GM12878 (cell line): ENCODE results near the gene MXRA8. TPM values are rescaled to one million over a fixed set of nuclear protein-coding genes. Genes with fewer than 3 reads are reported as not detected.

Source experiments
- ATAC-seq: fragments of 200-7000 bp; cut with Tn5 transposase; 3 replicates; pipeline ENCODE4 v1.9.1; 2020; ENCODE audit warnings: mild to moderate bottlenecking, moderate library complexity
- BruUV-seq: library from RNA; stranded (reverse); fragments of 400-500 nt; replicated peaks from 2 replicates; lab custom pipeline; 2021; lab: Mats Ljungman, UMichigan
- CTCF ChIA-PET: fragments of 300-600 bp; sonication (Branson Sonifier 250); formaldehyde crosslinking; extraction: SDS; loops from one replicate; lab custom pipeline; 2021; ENCODE audit warnings: inconsistent platforms; lab: Yijun Ruan, JAX
- POLR2A ChIA-PET: fragments of 350-600 bp; formaldehyde crosslinking; extraction: SDS; loops from one replicate; lab custom pipeline; 2021; ENCODE audit warnings: inconsistent platforms; lab: Charles Lee
- RAD21 ChIA-PET: fragments of 300-600 bp; sonication (Branson Sonifier 250); formaldehyde crosslinking; loops from one replicate; lab custom pipeline; 2023; ENCODE audit warnings: antibody characterized with exemption; ENCODE audit not compliant: unreplicated experiment; lab: Charles Lee
- SMC1A ChIA-PET: fragments of 300-600 bp; sonication (Branson Sonifier 250); formaldehyde crosslinking; loops from one replicate; lab custom pipeline; 2023; ENCODE audit not compliant: unreplicated experiment, uncharacterized antibody; lab: Charles Lee
- DNase-seq: peaks from one replicate; pipeline ENCODE4 v3.0.0-alpha.2; 2011; ENCODE audit warnings: low read depth, low spot score
- FAIRE-seq: peaks from 3 replicates; lab custom pipeline; 2011; peaks lifted over from hg19 to GRCh38; lab: Jason Lieb, UNC
- H2AFZ ChIP-seq: 2 replicates; pipeline ENCODE4 v1.6.0; 2011; ENCODE audit warnings: low read depth, low read length, control low read depth; ENCODE audit not compliant: control insufficient read depth
- H3K27ac ChIP-seq: 2 replicates; pipeline ENCODE4 v1.5.1; 2011; ENCODE audit warnings: control low read depth; ENCODE audit not compliant: control insufficient read depth, insufficient read depth
- H3K27me3 ChIP-seq, 2 experiments: replicated peaks in 1 of 2; 2 replicates each; pipeline versions ENCODE4 v1.6.0 to v1.6.1; 2011; ENCODE audit warnings: low read length in 1 of 2; ENCODE audit not compliant: control insufficient read depth in 2 of 2, insufficient read depth in 2 of 2
- H3K36me3 ChIP-seq, 2 experiments: 2 replicates each; pipeline ENCODE4 v1.5.1; 2011; ENCODE audit warnings: low read length in 1 of 2; ENCODE audit not compliant: control insufficient read depth in 2 of 2, insufficient read depth in 2 of 2
- H3K4me1 ChIP-seq: 2 replicates; pipeline ENCODE4 v1.6.1; 2011; ENCODE audit warnings: mild to moderate bottlenecking, low read length, moderate library complexity, mixed read lengths; ENCODE audit not compliant: control insufficient read depth, insufficient read depth
- H3K4me2 ChIP-seq: 2 replicates; pipeline ENCODE4 v1.6.0; 2011; ENCODE audit warnings: control low read depth; ENCODE audit not compliant: control insufficient read depth, insufficient read depth
- H3K4me3 ChIP-seq: fragments of 200-600 bp; sonication (generic); 2 replicates; pipeline ENCODE4 v1.5.1; 2016
- H3K79me2 ChIP-seq: 2 replicates; pipeline ENCODE4 v1.6.0; 2011; ENCODE audit warnings: low read length; ENCODE audit not compliant: control insufficient read depth, insufficient read depth
- H3K9ac ChIP-seq: 2 replicates; pipeline ENCODE4 v1.8.0; 2011; ENCODE audit warnings: low read length, control low read depth, mixed read lengths; ENCODE audit not compliant: control insufficient read depth, insufficient read depth
- H3K9me3 ChIP-seq: replicated peaks from 3 replicates; pipeline ENCODE4 v1.5.1; 2011; ENCODE audit warnings: mild to moderate bottlenecking, low read length; ENCODE audit not compliant: control insufficient read depth, insufficient read depth
- H4K20me1 ChIP-seq: 2 replicates; pipeline ENCODE4 v1.6.0; 2011; ENCODE audit not compliant: control insufficient read depth, insufficient read depth
- PBX3 ChIP-seq: IDR thresholded peaks from 2 replicates; pipeline ENCODE4 v1.6.1; 2011; ENCODE audit warnings: mild to moderate bottlenecking, low read depth, low read length, moderate library complexity; ENCODE audit not compliant: insufficient replicate concordance
- ZNF687 ChIP-seq: fragments of 450-650 bp; IDR thresholded peaks from 2 replicates; pipeline ENCODE4 v1.6.1; 2017; ENCODE audit warnings: mild to moderate bottlenecking, moderate library complexity
- WGBS: methylation state at CpG from one replicate; pipeline ENCODE4 v1.1.6; 2016; ENCODE audit warnings: low lambda C conversion rate; ENCODE audit not compliant: insufficient replicate concordance, insufficient coverage; ENCODE audit errors: missing lambda C conversion rate; 5-methylcytosine and 5-hydroxymethylcytosine counted together
- in situ Hi-C: fragments of 300-500 bp; cut with MboI; formaldehyde crosslinking; loops from 9 replicates; pipeline ENCODE4 v1.14.3; 2018; ENCODE audit warnings: mixed read lengths
- intact Hi-C: fragments of 100-400 bp; cut with micrococcal nuclease; formaldehyde crosslinking; loops from one replicate; pipeline ENCODE4 v1.14.2; 2022; ENCODE audit not compliant: unreplicated experiment
- polyA plus RNA-seq, 11 experiments: library from polyadenylated mRNA; depleted of rRNA in 4 of 11; unstranded in 6 of 11; stranded (reverse) in 5 of 11; fragments of >200 nt; fragmentation: Nextera tagmentation in 4 of 11; fragmentation: Illumina TruSeq in 1 of 11; extraction: Ambion mirVana in 4 of 11; extraction: Trizol in 1 of 11; gene quantifications; 1 replicate in 1 of 11; 2 replicates in 10 of 11; pipeline versions ENCODE4 v1.2.1 to v1.2.3, GENCODE V29; 2011 to 2016; ENCODE audit warnings: inconsistent platforms in 2 of 11, missing spikeins in 2 of 11, low read depth in 1 of 11
- total RNA-seq, 4 experiments: library from RNA; depleted of rRNA in 3 of 4; stranded (reverse); fragments of >200 nt in 3 of 4; fragmentation: Illumina TruSeq in 1 of 4; extraction: Trizol in 1 of 4; gene quantifications; 2 replicates each; pipeline versions ENCODE4 v1.2.1 to v1.2.3, GENCODE V29; 2013 to 2021
- TF ChIP-seq, protein P1 (sequence below): IDR thresholded peaks from 2 replicates; pipeline ENCODE4 v1.6.1; 2011; ENCODE audit warnings: borderline replicate concordance, low read depth, mild to moderate bottlenecking, moderate library complexity, low read length; ENCODE audit not compliant: insufficient read depth, poor library complexity, severe bottlenecking

MXRA8 gene
- total and polyA plus RNA-seq, 10 of the 15 experiments (the other 5 are each of a cell fraction or from before 2014, with no cell fraction given) = 0.11 to 0.54 (median 0.21) TPM; not detected in 6

DNA sequence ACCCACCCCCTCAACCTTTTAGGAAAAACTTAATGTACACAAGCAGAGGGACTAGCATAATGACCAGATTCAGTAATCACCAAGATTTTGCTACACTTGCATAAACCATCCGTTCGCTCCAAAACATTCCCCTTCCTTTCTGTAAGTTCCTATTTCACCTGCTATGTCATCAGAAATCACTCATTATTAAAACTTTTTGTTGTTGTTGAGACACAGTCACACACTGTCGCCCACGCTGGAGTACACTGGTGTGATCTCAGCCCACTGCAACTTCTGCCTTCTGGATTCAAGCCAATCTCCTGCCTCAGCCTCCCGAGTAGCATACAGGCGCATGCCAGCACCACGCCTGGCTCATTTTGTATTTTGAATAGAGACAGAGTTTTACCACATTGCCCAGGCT, 45.3 kb upstream of the MXRA8 start:
- Histone ChIP-seq H3K36me3 (peaks cover 11 to 22% of the 10 kb centered on the region in 2 experiments), H3K79me2 (peaks cover 73% of the 10 kb centered on the region), H2AFZ (no peak overlapping the region), H4K20me1 (no peaks in the 10 kb centered on the region; the same call in 1 of the 2 replicates), H3K4me3 (no peak overlapping the region), H3K4me1 (peaks cover 24% of the 10 kb centered on the region), H3K9ac (no peak overlapping the region), H3K27me3 (no peaks in the 10 kb centered on the region), H3K9me3 (no peaks in the 10 kb centered on the region), H3K4me2 (no peak overlapping the region), H3K27ac (no peak overlapping the region)
- intact Hi-C loops (no loop called here), in situ Hi-C loops (loop anchor here (5.0 kb wide), 1 partner anchor 104 kb away; no protein-coding TSS in a partner anchor)
- no TSS peak for BruUV-seq
- ChIA-PET CTCF (no interaction called here), RAD21 (no interaction called here), SMC1A (no interaction called here), POLR2A (no interaction called here)
- WGBS = 98% methylated on average over 7 of the region's 7 CpGs
- DNase-seq (no peak), ATAC-seq (no peak), FAIRE-seq (no peak)
- peak; percentile 41 for TF ChIP-seq PBX3
- TF ChIP-seq, protein P1, sequence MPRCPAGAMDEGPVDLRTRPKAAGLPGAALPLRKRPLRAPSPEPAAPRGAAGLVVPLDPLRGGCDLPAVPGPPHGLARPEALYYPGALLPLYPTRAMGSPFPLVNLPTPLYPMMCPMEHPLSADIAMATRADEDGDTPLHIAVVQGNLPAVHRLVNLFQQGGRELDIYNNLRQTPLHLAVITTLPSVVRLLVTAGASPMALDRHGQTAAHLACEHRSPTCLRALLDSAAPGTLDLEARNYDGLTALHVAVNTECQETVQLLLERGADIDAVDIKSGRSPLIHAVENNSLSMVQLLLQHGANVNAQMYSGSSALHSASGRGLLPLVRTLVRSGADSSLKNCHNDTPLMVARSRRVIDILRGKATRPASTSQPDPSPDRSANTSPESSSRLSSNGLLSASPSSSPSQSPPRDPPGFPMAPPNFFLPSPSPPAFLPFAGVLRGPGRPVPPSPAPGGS = peak; percentile 85
- no peak for TF ChIP-seq ZNF687
